ENCODE data around the gene CUBN. TPM values are rescaled to one million over a fixed set of nuclear protein-coding genes. Genes with fewer than 3 reads are reported as not detected.
A peak's percentile ranks its signal among the peaks of the same experiment; 100 is the strongest.

The CUBN gene
- total RNA-seq, 4 donors from 2014 or later = 9.2 to 38.9 (median 25.4) TPM

DNA sequence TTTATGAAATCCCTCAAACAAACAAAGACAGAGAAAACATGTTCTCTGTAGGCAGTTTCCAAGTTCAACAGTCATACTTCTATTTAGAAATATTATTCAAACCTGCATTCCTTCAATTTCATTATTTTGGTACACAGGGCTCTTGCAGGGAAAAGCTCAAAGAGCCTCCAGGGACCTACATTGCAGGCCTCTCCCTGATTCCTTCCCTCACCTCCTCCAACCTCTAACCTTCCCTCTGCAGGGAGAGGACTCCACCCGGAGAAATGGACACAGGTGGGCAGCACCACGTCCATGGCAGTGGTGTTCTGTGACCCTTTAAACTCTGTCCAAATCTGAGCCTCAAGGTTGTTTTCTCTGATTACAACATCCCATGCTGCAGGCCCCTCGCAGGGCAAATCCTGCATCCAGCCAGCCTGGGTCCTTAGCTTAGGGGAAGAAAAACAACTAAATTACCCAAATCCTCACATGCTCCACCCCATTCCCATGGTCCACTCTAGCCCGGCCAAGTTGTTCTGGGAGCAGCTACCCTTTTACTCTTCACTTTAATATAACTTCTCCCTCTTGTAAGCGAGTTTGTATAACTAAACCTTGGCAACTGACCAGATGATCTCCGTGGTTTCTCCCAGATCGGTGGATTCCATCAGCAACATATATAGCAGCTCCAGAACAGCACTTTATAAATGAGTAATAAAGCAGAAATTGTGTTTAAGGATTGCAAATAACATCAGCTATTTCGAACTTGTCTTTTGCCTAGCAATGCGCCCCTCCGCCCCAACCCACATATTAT is 129.8 kb downstream of the CUBN start:
- peak; percentile 49 to 65 for DNase-seq (ENCODE audit: low spot score in 2 of 2)
- Histone ChIP-seq H3K4me1 (peaks cover 0 to 91% (median 35%) of the 10 kb centered on the region in 4 donors), H3K27ac (peak overlapping the region; percentile 76 to 98 (median 86)), H3K36me3 (no peaks in the 10 kb centered on the region), H3K9me3 (no peaks in the 10 kb centered on the region), H3K4me3 (no peak overlapping the region), H3K27me3 (no peaks in the 10 kb centered on the region)
- 25 to 35% methylated on average over 10 of the region's 10 CpGs for WGBS, 2 donors
- TF ChIP-seq POLR2A (IDR thresholded peaks at IDR 0.05) = no peak
- peak; percentile 68 to 91 for TF ChIP-seq EP300 (IDR thresholded peaks at IDR 0.05)

DNA sequence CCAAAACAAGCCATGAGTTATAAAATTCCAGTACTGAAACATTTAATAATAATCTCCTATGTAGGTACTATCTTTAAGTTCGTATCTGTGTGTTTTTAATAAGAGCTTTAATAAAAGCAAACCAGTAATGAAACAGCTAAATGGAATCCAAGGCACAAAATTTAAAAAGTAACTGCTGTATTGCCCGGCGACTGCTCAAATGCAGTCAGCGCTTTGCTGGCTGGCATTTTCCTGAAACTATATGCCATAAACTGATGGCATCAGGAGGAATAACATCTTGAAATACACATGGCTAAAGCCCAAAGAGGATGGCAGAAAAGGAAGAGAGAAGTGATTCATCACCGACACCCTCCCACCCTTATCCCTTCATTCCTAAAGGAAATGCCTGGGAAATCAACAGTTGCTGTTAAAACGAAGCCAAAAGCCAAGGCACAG is 133.1 kb downstream of the CUBN start:
- WGBS, 2 donors = 38 to 42% methylated on average over 6 of the region's 6 CpGs
- Histone ChIP-seq H3K9me3 (no peaks in the 10 kb centered on the region), H3K27ac (peak overlapping the region; percentile 58 to 98 (median 86)), H3K36me3 (no peaks in the 10 kb centered on the region), H3K4me3 (no peak overlapping the region), H3K4me1 (peaks cover 0 to 89% (median 27%) of the 10 kb centered on the region in 4 donors), H3K27me3 (no peaks in the 10 kb centered on the region)
- no peak for DNase-seq (ENCODE audit: low spot score in 2 of 2)
- TF ChIP-seq POLR2A (IDR thresholded peaks at IDR 0.05) (no peak), EP300 (IDR thresholded peaks at IDR 0.05) (no peak)
- TF ChIP-seq, protein P1, sequence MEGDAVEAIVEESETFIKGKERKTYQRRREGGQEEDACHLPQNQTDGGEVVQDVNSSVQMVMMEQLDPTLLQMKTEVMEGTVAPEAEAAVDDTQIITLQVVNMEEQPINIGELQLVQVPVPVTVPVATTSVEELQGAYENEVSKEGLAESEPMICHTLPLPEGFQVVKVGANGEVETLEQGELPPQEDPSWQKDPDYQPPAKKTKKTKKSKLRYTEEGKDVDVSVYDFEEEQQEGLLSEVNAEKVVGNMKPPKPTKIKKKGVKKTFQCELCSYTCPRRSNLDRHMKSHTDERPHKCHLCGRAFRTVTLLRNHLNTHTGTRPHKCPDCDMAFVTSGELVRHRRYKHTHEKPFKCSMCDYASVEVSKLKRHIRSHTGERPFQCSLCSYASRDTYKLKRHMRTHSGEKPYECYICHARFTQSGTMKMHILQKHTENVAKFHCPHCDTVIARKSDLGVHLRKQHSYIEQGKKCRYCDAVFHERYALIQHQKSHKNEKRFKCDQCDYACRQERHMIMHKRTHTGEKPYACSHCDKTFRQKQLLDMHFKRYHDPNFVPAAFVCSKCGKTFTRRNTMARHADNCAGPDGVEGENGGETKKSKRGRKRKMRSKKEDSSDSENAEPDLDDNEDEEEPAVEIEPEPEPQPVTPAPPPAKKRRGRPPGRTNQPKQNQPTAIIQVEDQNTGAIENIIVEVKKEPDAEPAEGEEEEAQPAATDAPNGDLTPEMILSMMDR (IDR thresholded peaks at IDR 0.05) = no peak

DNA sequence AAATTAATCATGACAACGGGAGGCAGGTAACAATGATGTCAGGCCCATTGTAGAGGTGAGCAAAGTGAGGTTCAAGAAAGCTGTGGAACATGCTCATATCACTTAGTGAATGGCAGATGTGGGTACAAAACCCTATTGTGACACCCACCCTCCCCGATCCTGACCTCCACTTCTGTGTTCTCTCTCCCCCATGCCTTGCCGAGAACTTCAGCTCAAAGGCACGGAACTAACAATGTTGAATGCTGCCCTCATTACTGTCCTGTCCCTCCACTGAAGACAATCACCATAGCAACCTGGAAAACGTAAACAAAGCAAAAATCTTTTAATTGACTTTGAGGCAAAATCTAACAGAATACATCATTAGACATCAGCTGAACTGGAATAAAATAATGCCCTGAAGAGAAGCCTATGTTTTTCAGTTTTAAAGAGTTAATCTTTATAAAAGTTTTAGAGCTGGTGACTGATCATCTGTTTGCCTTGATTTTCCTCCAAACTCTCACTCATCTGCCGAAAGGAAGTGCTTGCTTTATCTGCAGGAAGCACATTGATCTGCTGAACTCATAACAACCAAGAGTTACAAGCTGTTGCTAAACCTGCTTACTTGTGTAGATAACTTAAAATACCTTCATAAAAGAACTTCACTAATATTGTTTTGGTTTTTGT is 133.6 kb downstream of the CUBN start:
- WGBS, 2 donors = 21 to 27% methylated on average over 6 of the region's 6 CpGs
- Histone ChIP-seq H3K36me3 (no peaks in the 10 kb centered on the region), H3K4me1 (peaks cover 0 to 83% (median 24%) of the 10 kb centered on the region in 4 donors), H3K27ac (peak overlapping the region; percentile 58 to 98 (median 86)), H3K27me3 (no peaks in the 10 kb centered on the region), H3K9me3 (no peaks in the 10 kb centered on the region), H3K4me3 (no peak overlapping the region)
- DNase-seq (ENCODE audit: low spot score in 2 of 2) = no peak
- TF ChIP-seq EP300 (IDR thresholded peaks at IDR 0.05) (peak; percentile 53 to 68), POLR2A (IDR thresholded peaks at IDR 0.05) (no peak)

DNA sequence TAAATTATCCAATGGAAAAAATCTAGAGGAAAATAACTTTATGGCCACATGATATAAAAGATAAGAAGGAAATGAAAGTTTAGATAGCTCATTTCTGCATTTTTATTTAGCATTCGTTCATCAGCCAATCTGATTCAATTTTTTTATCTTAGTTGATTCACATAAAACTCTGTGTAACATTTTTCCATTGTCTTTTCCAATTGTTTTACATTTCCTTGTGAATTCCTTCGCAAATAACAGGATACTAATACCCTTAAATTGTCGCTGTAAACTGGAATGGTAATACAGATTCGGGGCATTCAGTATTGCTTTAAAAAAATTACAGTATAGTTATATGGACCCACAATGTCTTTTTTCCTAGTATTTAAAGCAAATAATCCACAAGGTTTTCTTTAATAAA is 136.4 kb downstream of the CUBN start:
- peaks cover 0 to 77% (median 28%) of the 10 kb centered on the region in 4 donors for H3K4me1 ChIP-seq
- H3K27me3 ChIP-seq = no peaks in the 10 kb centered on the region
- no peak for DNase-seq (ENCODE audit: low spot score in 2 of 2)
- TF ChIP-seq, protein P1 (IDR thresholded peaks at IDR 0.05) = no peak
- TF ChIP-seq POLR2A (IDR thresholded peaks at IDR 0.05) = no peak
- TF ChIP-seq EP300 (IDR thresholded peaks at IDR 0.05) = no peak
- WGBS, 2 donors = 65 to 67% methylated on average over 4 of the region's 4 CpGs
- H3K36me3 ChIP-seq = no peaks in the 10 kb centered on the region
- peak overlapping the region in 1 of 4 donors; percentile 31 for H3K4me3 ChIP-seq
- H3K9me3 ChIP-seq = no peaks in the 10 kb centered on the region
- peak overlapping the region; percentile 19 to 98 (median 77) for H3K27ac ChIP-seq

DNA sequence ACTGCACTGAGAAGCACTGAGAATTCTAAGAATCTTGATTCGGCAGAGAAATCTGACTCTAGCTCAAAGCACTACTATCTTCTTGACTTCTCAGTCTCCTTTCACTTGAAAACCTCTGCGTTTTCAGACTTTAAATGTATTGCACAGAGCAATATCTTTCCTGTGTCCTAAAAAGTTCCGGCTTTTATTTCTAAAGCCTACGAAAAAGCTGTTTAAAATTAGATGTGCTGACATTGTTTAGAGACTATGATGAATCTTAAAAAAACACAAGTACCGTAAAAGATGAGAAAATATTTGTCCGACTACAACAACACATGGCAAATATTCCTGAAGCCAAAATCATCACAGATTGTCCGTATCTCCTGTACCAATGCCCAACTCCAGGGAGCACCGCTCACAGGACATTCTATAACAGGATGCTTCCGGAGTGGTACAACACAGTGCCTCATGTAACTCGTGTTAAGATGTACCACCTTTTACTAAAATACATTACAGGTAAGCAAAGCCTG is 136.9 kb downstream of the CUBN start:
- Histone ChIP-seq H3K4me1 (peaks cover under 1 to 77% (median 30%) of the 10 kb centered on the region in 4 donors), H3K36me3 (no peaks in the 10 kb centered on the region), H3K4me3 (peak overlapping the region in 1 of 4 donors; percentile 31), H3K9me3 (no peaks in the 10 kb centered on the region), H3K27me3 (no peaks in the 10 kb centered on the region), H3K27ac (peak overlapping the region; percentile 19 to 98 (median 77))
- TF ChIP-seq EP300 (IDR thresholded peaks at IDR 0.05) = peak in 1 of 2 donors; percentile 57
- no peak for TF ChIP-seq POLR2A (IDR thresholded peaks at IDR 0.05)
- TF ChIP-seq, protein P1 (IDR thresholded peaks at IDR 0.05) = no peak
- no peak for DNase-seq (ENCODE audit: low spot score in 2 of 2)
- 7 to 11% methylated on average over 10 of the region's 10 CpGs for WGBS, 2 donors

Measured in tibial nerve (tissue), 4 donors.